Smooth muscle cell of the brain vasculature (primary cell): ENCODE results near the gene BCO1.

Source experiments
- DNase-seq: peaks from one replicate; pipeline ENCODE4 v3.0.0-alpha.2; 2012; ENCODE audit warnings: low read depth, low spot score

BCO1 gene

GRCh38 chr16:81275064-81275532 is 36.6 kb downstream of the BCO1 start:
- DNase-seq = no peak

GRCh38 chr16:81275795-81276194 is 37.3 kb downstream of the BCO1 start:
- DNase-seq = no peak

GRCh38 chr16:81276323-81276722 is 37.8 kb downstream of the BCO1 start:
- no peak for DNase-seq

GRCh38 chr16:81277541-81278080 is 39.1 kb downstream of the BCO1 start:
- no peak for DNase-seq

- DNase-seq = no peak
These were observed 40.0 kb downstream of the BCO1 start for GRCh38 chr16:81278526-81278925.

- DNase-seq = no peak
These were observed 40.9 kb downstream of the BCO1 start for GRCh38 chr16:81279392-81279791.

- no peak for DNase-seq
These were observed 41.9 kb downstream of the BCO1 start for GRCh38 chr16:81280393-81280792.

- no peak for DNase-seq
These were observed 44.6 kb downstream of the BCO1 start for GRCh38 chr16:81283044-81283443.

- DNase-seq = no peak
These were observed 46.6 kb downstream of the BCO1 start for GRCh38 chr16:81284995-81285600.

- no peak for DNase-seq
These were observed 47.7 kb downstream of the BCO1 start for GRCh38 chr16:81286190-81286589.

GRCh38 chr16:81291117-81291516 is 52.6 kb downstream of the BCO1 start:
- no peak for DNase-seq

GRCh38 chr16:81292936-81293335 is 54.4 kb downstream of the BCO1 start:
- DNase-seq = no peak

GRCh38 chr16:81293909-81294802 is 55.7 kb downstream of the BCO1 start:
- no peak for DNase-seq

- DNase-seq = no peak
These were observed 58.1 kb downstream of the BCO1 start for GRCh38 chr16:81296631-81297030.

- no peak for DNase-seq
These were observed 69.3 kb downstream of the BCO1 start for GRCh38 chr16:81307770-81308169.

GRCh38 chr16:81310045-81310644 is 71.7 kb downstream of the BCO1 start:
- no peak for DNase-seq

- no peak for DNase-seq
These were observed 73.3 kb downstream of the BCO1 start for GRCh38 chr16:81311762-81312161.

GRCh38 chr16:81313701-81314602 is 75.5 kb downstream of the BCO1 start:
- no peak for DNase-seq

GRCh38 chr16:81314603-81315270 is 76.2 kb downstream of the BCO1 start, which contains the start of gene GAN:
Gene GAN, plus strand, starts transcription at chr16:81314962. Its CDS starts 152 bp downstream, at chr16:81315114.
- DNase-seq = peak; percentile 90
